BJ (cell line): ENCODE measurements around the gene GPR160. TPM values are rescaled to one million over a fixed set of nuclear protein-coding genes. Genes with fewer than 3 reads are reported as not detected.
A peak's percentile ranks its signal among the peaks of the same experiment; 100 is the strongest.

Source experiments
- CTCF ChIA-PET: fragments of 350-600 bp; formaldehyde crosslinking; extraction: SDS; loops from one replicate; lab custom pipeline; 2021; ENCODE audit warnings: antibody characterized with exemption, inconsistent platforms; lab: Yijun Ruan, JAX
- POLR2A ChIA-PET: fragments of 300-600 bp; sonication (Branson Sonifier 250); formaldehyde crosslinking; extraction: SDS; loops from one replicate; lab custom pipeline; 2021; ENCODE audit warnings: antibody characterized with exemption; lab: Charles Lee
- DNase-seq: peaks from one replicate; pipeline ENCODE4 v3.0.0-alpha.2; 2011; ENCODE audit warnings: low read depth
- H3K27me3 ChIP-seq: 2 replicates; pipeline ENCODE4 v1.6.0; 2011; ENCODE audit warnings: low read length; ENCODE audit not compliant: control insufficient read depth, insufficient read depth
- H3K36me3 ChIP-seq: 2 replicates; pipeline ENCODE4 v1.5.1; 2011; ENCODE audit warnings: low read length; ENCODE audit not compliant: control insufficient read depth, insufficient read depth
- H3K4me3 ChIP-seq: 2 replicates; pipeline ENCODE4 v1.5.1; 2011; ENCODE audit warnings: low read depth, mild to moderate bottlenecking, control low read depth, low read length
- polyA plus RNA-seq: library from polyadenylated mRNA; depleted of rRNA; stranded (reverse); fragments of >200 nt; gene quantifications from 2 replicates; pipeline ENCODE4 v1.2.3, GENCODE V29; 2011
- TF ChIP-seq, protein P1 (sequence below): IDR thresholded peaks from 2 replicates; pipeline ENCODE4 v1.5.1; 2011; ENCODE audit warnings: low read depth, mild to moderate bottlenecking, control low read depth, inconsistent platforms, low read length, moderate library complexity; ENCODE audit not compliant: insufficient read depth

Gene GPR160
- polyA plus RNA-seq, 1 experiment, result 0.09 TPM

DNA sequence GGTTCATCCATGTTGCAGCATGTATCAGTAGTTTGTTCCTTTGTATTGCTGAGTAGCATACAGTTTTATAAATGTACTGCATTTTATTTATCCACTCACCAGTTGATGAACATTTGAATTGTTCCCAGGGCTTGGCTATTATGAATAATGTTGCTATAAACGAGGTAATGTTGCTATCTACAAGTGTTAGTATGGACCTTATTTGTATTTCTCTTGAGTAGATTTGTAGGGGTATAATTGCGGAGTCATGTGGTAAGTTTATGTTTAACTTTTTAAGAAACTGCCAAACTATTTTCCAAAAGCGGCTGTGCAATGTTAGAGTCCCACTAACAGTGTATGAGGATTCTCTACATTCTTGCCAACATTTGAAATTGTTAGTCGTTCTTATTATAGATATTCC, 13.0 kb downstream of the GPR160 start:
- H3K27me3 ChIP-seq, result peaks cover 7% of the 10 kb centered on the region
- POLR2A ChIA-PET, result no interaction called here
- H3K36me3 ChIP-seq, result no peaks in the 10 kb centered on the region
- H3K4me3 ChIP-seq, result no peak overlapping the region
- CTCF ChIA-PET, result no interaction called here
- no peak for DNase-seq
- TF ChIP-seq, protein P1, sequence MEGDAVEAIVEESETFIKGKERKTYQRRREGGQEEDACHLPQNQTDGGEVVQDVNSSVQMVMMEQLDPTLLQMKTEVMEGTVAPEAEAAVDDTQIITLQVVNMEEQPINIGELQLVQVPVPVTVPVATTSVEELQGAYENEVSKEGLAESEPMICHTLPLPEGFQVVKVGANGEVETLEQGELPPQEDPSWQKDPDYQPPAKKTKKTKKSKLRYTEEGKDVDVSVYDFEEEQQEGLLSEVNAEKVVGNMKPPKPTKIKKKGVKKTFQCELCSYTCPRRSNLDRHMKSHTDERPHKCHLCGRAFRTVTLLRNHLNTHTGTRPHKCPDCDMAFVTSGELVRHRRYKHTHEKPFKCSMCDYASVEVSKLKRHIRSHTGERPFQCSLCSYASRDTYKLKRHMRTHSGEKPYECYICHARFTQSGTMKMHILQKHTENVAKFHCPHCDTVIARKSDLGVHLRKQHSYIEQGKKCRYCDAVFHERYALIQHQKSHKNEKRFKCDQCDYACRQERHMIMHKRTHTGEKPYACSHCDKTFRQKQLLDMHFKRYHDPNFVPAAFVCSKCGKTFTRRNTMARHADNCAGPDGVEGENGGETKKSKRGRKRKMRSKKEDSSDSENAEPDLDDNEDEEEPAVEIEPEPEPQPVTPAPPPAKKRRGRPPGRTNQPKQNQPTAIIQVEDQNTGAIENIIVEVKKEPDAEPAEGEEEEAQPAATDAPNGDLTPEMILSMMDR, result no peak

DNA sequence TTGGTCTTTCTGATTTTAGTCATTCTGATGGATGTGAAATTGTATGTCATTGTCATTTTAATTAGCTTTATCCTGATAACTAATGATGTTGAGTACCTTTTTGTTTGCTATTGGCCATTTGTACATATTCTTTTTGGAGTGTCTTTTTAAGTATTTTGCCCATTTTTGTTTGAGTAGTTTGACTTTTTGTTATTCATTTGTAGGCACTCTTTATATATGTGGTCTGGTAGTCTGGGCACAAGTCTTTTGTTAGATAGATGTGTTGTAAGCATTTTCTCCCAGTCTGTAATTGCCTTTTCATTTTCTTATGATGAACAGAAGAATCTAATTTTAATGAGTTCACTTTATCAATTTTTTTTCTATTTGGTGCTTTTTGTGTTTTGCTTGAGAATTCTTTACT, 14.6 kb downstream of the GPR160 start:
- POLR2A ChIA-PET, result no interaction called here
- DNase-seq, result no peak
- Histone ChIP-seq H3K36me3 (no peaks in the 10 kb centered on the region), H3K27me3 (0 out of 2 replicates have a peak, but pooled peaks cover 3% of the 10 kb centered on the region), H3K4me3 (no peak overlapping the region)
- TF ChIP-seq, protein P1, result no peak
- CTCF ChIA-PET, result no interaction called here

DNA sequence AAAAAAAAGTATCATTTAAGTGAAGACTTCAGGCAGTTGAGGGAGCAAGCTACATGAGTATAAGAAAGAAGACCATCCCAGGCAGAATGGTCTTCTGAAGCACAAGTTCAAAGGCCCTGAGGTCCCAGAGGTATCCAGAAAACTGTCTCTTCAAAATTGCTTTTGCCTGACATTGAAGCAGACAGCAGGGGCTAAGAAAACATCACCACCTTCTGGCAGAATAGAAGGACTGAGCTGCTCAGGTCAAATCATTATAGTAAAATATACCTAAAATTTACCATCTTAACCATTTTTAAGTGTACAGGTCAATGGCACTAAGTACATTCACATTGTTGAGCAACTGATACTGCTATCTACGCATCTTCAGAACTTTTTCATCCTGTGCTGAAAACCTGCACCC, 16.4 kb downstream of the GPR160 start:
- POLR2A ChIA-PET, result no interaction called here
- Histone ChIP-seq H3K36me3 (no peaks in the 10 kb centered on the region), H3K4me3 (no peak overlapping the region), H3K27me3 (0 out of 2 replicates have a peak, but pooled peaks cover 2% of the 10 kb centered on the region)
- TF ChIP-seq, protein P1, result 0 out of 2 replicates have a peak, but pooled peaks have one; percentile 22
- DNase-seq, result no peak
- CTCF ChIA-PET, result no interaction called here

DNA sequence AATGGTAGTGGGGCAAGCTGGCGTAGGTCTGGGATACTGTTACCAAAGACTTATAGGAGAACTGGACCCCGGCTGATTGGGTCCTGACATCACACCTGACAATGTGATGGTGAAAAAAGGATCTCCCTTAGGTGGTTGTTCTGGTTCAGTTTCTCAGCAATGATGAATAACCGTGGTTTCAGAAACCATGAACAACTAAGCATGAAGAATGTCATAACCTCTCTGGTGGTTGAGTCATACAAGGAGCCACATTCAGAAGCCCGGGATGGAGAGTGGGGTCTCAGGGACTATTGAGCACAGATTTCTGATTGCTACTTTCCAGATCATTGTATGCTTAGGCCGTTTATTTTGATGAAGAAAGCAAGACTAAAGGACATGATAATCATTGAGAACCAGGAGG, 17.4 kb downstream of the GPR160 start:
- ChIA-PET CTCF (no interaction called here), POLR2A (no interaction called here)
- 0 out of 2 replicates have a peak, but pooled peaks cover 2% of the 10 kb centered on the region for H3K27me3 ChIP-seq
- DNase-seq, result no peak
- no peak overlapping the region for H3K4me3 ChIP-seq
- TF ChIP-seq, protein P1, result no peak
- no peaks in the 10 kb centered on the region for H3K36me3 ChIP-seq

DNA sequence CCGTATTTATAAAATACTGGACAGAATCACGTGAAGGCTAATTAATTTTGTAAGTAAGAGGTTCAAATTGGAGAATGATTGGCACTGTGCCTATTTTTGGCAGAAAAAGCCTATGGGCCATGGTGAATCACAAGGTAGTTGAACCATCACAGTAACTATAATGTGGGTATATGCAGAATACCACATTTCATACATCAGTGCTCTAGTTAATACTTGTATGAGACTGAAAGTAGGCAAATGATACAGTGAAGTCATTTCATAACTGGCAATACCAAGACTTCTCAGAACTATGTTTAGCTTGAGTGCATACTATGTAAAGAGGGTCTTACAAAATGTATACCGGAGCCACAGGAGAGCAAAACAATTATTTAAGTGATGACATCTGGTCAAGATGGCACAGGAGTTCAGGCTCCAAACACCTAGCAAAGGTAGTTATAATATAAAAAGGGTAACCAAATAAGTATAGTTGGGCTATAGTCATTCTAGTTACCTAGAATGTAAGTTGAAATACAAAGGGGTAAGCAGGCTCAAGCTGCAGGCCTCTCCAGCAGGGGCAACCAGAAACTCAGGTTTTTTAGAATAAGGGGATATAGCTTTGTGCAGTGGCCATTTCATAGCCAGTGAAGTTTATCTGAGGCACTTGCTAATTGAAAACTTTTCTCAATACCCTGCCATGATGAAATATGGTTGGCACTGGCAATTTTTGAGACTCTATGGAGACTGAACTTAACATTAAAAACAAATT, 19.1 kb downstream of the GPR160 start:
- TF ChIP-seq, protein P1, result no peak
- 0 out of 2 replicates have a peak, but pooled peaks cover 2% of the 10 kb centered on the region for H3K27me3 ChIP-seq
- no peak overlapping the region for H3K4me3 ChIP-seq
- ChIA-PET CTCF (no interaction called here), POLR2A (no interaction called here)
- no peak for DNase-seq
- H3K36me3 ChIP-seq, result no peaks in the 10 kb centered on the region
